K562 (cell line): ENCODE measurements around the gene PRF1. TPM values are rescaled to one million over a fixed set of nuclear protein-coding genes. Genes with fewer than 3 reads are reported as not detected.

ENCODE experiments used
- ATAC-seq: fragments of 200-7000 bp; cut with Tn5 transposase; 3 replicates; pipeline ENCODE4 v1.9.1; 2020; ENCODE audit warnings: moderate library complexity
- BruUV-seq: library from RNA; stranded (reverse); fragments of 400-500 nt; replicated peaks from 2 replicates; lab custom pipeline; 2021; lab: Mats Ljungman, UMichigan
- CTCF ChIA-PET: fragments of 300-600 bp; formaldehyde crosslinking; extraction: SDS; loops from one replicate; lab custom pipeline; 2021; ENCODE audit warnings: low intra/inter-chr PET ratio; lab: Yijun Ruan, JAX
- POLR2A ChIA-PET: fragments of 300-600, 350-650 bp; sonication (Branson Sonifier 250); formaldehyde crosslinking; extraction: SDS; loops from one replicate; lab custom pipeline; 2021; ENCODE audit warnings: antibody characterized with exemption, inconsistent platforms; lab: Yijun Ruan, JAX
- DNase-seq, 4 experiments: peaks; one replicate each; pipeline versions ENCODE4 v3.0.0 to v3.0.0-alpha.2; 2011 to 2018; ENCODE audit warnings: low spot score in 3 of 4, mixed read lengths in 3 of 4; ENCODE audit errors: extremely low read depth in 1 of 4
- FAIRE-seq: peaks from 2 replicates; lab custom pipeline; 2011; peaks lifted over from hg19 to GRCh38; lab: Jason Lieb, UNC
- H2AFZ ChIP-seq: 2 replicates; pipeline ENCODE4 v1.6.0; 2011; ENCODE audit warnings: low read depth, low read length, control low read depth, inconsistent platforms
- H3K27ac ChIP-seq: fragments of 200-600 bp; 3 replicates; pipeline ENCODE4 v1.8.0; 2011; ENCODE audit warnings: low read depth, mild to moderate bottlenecking, control low read depth, inconsistent platforms, low read length, moderate library complexity, mixed read lengths; ENCODE audit errors: extremely low read depth
- H3K27me3 ChIP-seq, 2 experiments: fragments of 300-600 bp in 1 of 2; 2 replicates in 1 of 2; 3 replicates in 1 of 2; pipeline versions ENCODE4 v1.6.0 to v1.8.0; 2011; ENCODE audit warnings: inconsistent platforms in 2 of 2, low read length in 2 of 2, mild to moderate bottlenecking in 1 of 2, mixed read lengths in 1 of 2, moderate library complexity in 1 of 2; ENCODE audit not compliant: control insufficient read depth in 2 of 2, insufficient read depth in 2 of 2
- H3K36me3 ChIP-seq: fragments of 300-600 bp; 3 replicates; pipeline ENCODE4 v1.8.0; 2011; ENCODE audit warnings: mild to moderate bottlenecking, low read length, inconsistent platforms; ENCODE audit not compliant: control insufficient read depth, insufficient read depth
- H3K4me1 ChIP-seq, 2 experiments: fragments of 200-600 bp in 1 of 2; replicated peaks in 1 of 2; 2 replicates in 1 of 2; 3 replicates in 1 of 2; pipeline versions ENCODE4 v1.5.1 to v1.8.0; 2011; ENCODE audit warnings: inconsistent platforms in 2 of 2, low read length in 2 of 2, mild to moderate bottlenecking in 1 of 2, mixed read lengths in 1 of 2, moderate library complexity in 1 of 2; ENCODE audit not compliant: control insufficient read depth in 2 of 2, insufficient read depth in 2 of 2
- H3K4me2 ChIP-seq: 2 replicates; pipeline ENCODE4 v1.6.1; 2011; ENCODE audit warnings: low read length, control low read depth, inconsistent platforms, mixed read lengths; ENCODE audit not compliant: insufficient read depth
- H3K4me3 ChIP-seq: fragments of 200-600 bp; sonication (generic), shearing (Covaris generic); 2 replicates; pipeline ENCODE4 v1.5.1; 2016; ENCODE audit warnings: control low read depth, inconsistent platforms
- H3K79me2 ChIP-seq: fragments of 200-600 bp; 3 replicates; pipeline ENCODE4 v1.8.0; 2011; ENCODE audit warnings: low read length, inconsistent platforms; ENCODE audit not compliant: control insufficient read depth, insufficient read depth
- H3K9ac ChIP-seq, 2 experiments: 2 replicates each; pipeline versions ENCODE4 v1.6.0 to v1.6.1; 2011; ENCODE audit warnings: low read depth in 2 of 2, low read length in 2 of 2, control low read depth in 1 of 2, inconsistent platforms in 1 of 2, mild to moderate bottlenecking in 1 of 2, mixed read lengths in 1 of 2; ENCODE audit not compliant: insufficient read depth in 1 of 2
- H3K9me1 ChIP-seq: one replicate; pipeline ENCODE4 v1.6.0; 2011; ENCODE audit warnings: inconsistent platforms, mild to moderate bottlenecking, low read length, moderate library complexity; ENCODE audit not compliant: control insufficient read depth, insufficient read depth
- H3K9me3 ChIP-seq: replicated peaks from 2 replicates; pipeline ENCODE4 v1.5.1; 2011; ENCODE audit warnings: low read depth, low read length, inconsistent platforms; ENCODE audit not compliant: control insufficient read depth, insufficient read depth
- H4K20me1 ChIP-seq: replicated peaks from 2 replicates; pipeline ENCODE4 v1.6.1; 2011; ENCODE audit warnings: low read length, inconsistent platforms, mixed read lengths; ENCODE audit not compliant: control insufficient read depth, insufficient read depth
- CXXC5 ChIP-seq: fragments of 250-450 bp; sonication (Bioruptor Pico); IDR thresholded peaks from 2 replicates; pipeline ENCODE4 v1.8.0; 2022; ENCODE audit warnings: inconsistent platforms, mild to moderate bottlenecking, moderate library complexity
- DIDO1 ChIP-seq: fragments of 450-650 bp; IDR thresholded peaks from 2 replicates; pipeline ENCODE4 v1.6.1; 2016; ENCODE audit warnings: low read depth, missing biosample characterization, missing genetic modification characterization
- FOSL1 ChIP-seq: fragments of 200-800 bp; sonication (Bioruptor generic); conservative IDR thresholded peaks from 2 replicates; pipeline ENCODE4 v1.6.1; 2016; ENCODE audit warnings: missing genetic modification characterization, missing compliant biosample characterization
- HDAC6 ChIP-seq: IDR thresholded peaks from 2 replicates; pipeline ENCODE4 v1.6.1; 2012; ENCODE audit warnings: low read depth, mild to moderate bottlenecking, control low read depth, inconsistent platforms, low read length, moderate library complexity
- L3MBTL2 ChIP-seq: fragments of 450-650 bp; IDR thresholded peaks from 2 replicates; pipeline ENCODE4 v1.6.1; 2016; ENCODE audit warnings: mild to moderate bottlenecking, moderate library complexity
- MYC ChIP-seq, 2 experiments: fragments of 250-450 bp in 1 of 2; sonication (Bioruptor Pico) in 1 of 2; IDR thresholded peaks; 2 replicates each; pipeline versions ENCODE4 v1.5.1 to v1.6.1; 2012 to 2021; ENCODE audit warnings: low read depth in 2 of 2, borderline replicate concordance in 1 of 2, improper control_type of control experiment in 1 of 2, low read length in 1 of 2, mild to moderate bottlenecking in 1 of 2, moderate library complexity in 1 of 2
- NFIC ChIP-seq: fragments of 450-650 bp; IDR thresholded peaks from 2 replicates; pipeline ENCODE4 v1.6.1; 2017; ENCODE audit warnings: mild to moderate bottlenecking, inconsistent platforms
- SIN3B ChIP-seq: fragments of 450-650 bp; IDR thresholded peaks from 2 replicates; pipeline ENCODE4 v1.6.1; 2017; ENCODE audit warnings: low read depth, mild to moderate bottlenecking, moderate library complexity
- WHSC1 ChIP-seq: IDR thresholded peaks from one replicate; pipeline ENCODE4 v1.6.1; 2012; ENCODE audit warnings: low read length, control low read depth, inconsistent platforms
- YY1 ChIP-seq, 3 experiments: IDR thresholded peaks; 2 replicates each; pipeline ENCODE4 v1.6.1; 2011; ENCODE audit warnings: low read length in 2 of 3, mild to moderate bottlenecking in 2 of 3, moderate library complexity in 2 of 3, borderline replicate concordance in 1 of 3, control low read depth in 1 of 3, low read depth in 1 of 3; ENCODE audit not compliant: insufficient read depth in 3 of 3, insufficient replicate concordance in 2 of 3, control insufficient read depth in 1 of 3, insufficient read length in 1 of 3; ENCODE audit errors: extremely low read depth in 1 of 3
- ZBTB11 ChIP-seq, 3 experiments: fragments of 200-800 bp in 1 of 3; fragments of 250-450 bp in 1 of 3; fragments of 450-650 bp in 1 of 3; sonication (Bioruptor Pico) in 1 of 3; sonication (Bioruptor generic) in 1 of 3; formaldehyde crosslinking in 1 of 3; IDR thresholded peaks; 2 replicates each; pipeline versions ENCODE4 v1.6.1 to v1.8.0; 2016 to 2022; ENCODE audit warnings: mild to moderate bottlenecking in 2 of 3, missing genetic modification characterization in 2 of 3, missing compliant biosample characterization in 1 of 3, moderate library complexity in 1 of 3
- ZBTB34 ChIP-seq: fragments of 250-450 bp; sonication (Bioruptor Pico); IDR thresholded peaks from 2 replicates; pipeline ENCODE4 v1.8.0; 2021; ENCODE audit warnings: mild to moderate bottlenecking, moderate library complexity
- WGBS: fragments of 100-300 bp; shearing (Covaris generic); methylation state at CpG from one replicate; pipeline ENCODE4 v1.1.6; 2016; ENCODE audit warnings: low coverage, mixed read lengths; ENCODE audit not compliant: insufficient coverage; ENCODE audit errors: missing lambda C conversion rate; 5-methylcytosine and 5-hydroxymethylcytosine counted together
- in situ Hi-C: fragments of 300-500 bp; cut with MboI; formaldehyde crosslinking; loops from 4 replicates; pipeline ENCODE4 v1.15.0; 2018; ENCODE audit warnings: inconsistent platforms, mixed read lengths
- intact Hi-C: fragments of 100-400 bp; cut with micrococcal nuclease; formaldehyde crosslinking; loops from 2 replicates; pipeline ENCODE4 v1.14.2; 2022
- polyA plus RNA-seq, 8 experiments: library from polyadenylated mRNA; depleted of rRNA in 4 of 8; stranded (reverse) in 5 of 8; unstranded in 3 of 8; fragments of >200 nt; fragmentation: Nextera tagmentation in 2 of 8; fragmentation: Illumina TruSeq in 1 of 8; extraction: Ambion mirVana in 2 of 8; extraction: Trizol in 1 of 8; gene quantifications; 2 replicates each; pipeline versions ENCODE4 v1.2.1 to v1.2.3, GENCODE V29; 2011 to 2014; ENCODE audit warnings: inconsistent platforms in 1 of 8, missing spikeins in 1 of 8
- total RNA-seq, 7 experiments: library from RNA; depleted of rRNA in 6 of 7; stranded (reverse); fragments of >200 nt in 6 of 7; fragmentation: Illumina TruSeq in 2 of 7; extraction: Trizol in 2 of 7; gene quantifications; 2 replicates each; pipeline versions ENCODE4 v1.2.1 to v1.2.3, GENCODE V29; 2011 to 2021; ENCODE audit warnings: low replicate concordance in 1 of 7

PRF1 gene
- total and polyA plus RNA-seq, 9 of the 15 experiments (the other 6 are each of a cell fraction or from before 2014, with no cell fraction given): 3.8 to 8.6 (median 6.3) TPM

GRCh38 chr10:70618663-70619062 is 16.1 kb upstream of the PRF1 start (continued):
- 0 out of 6 replicates have a peak, but pooled peaks of 1 of the 3 experiments have one; percentile 10 for TF ChIP-seq ZBTB11 (CRISPR knock-in tag; IDR thresholded peaks at IDR 0.05)

GRCh38 chr10:70617798-70618568 is 15.4 kb upstream of the PRF1 start:
- intact Hi-C loops (loop anchor here (2.0 to 5.0 kb wide), 5 partner anchors 41 to 199 kb away; partner anchors contain the start of gene SGPL1), in situ Hi-C loops (no loop called here)
- Histone ChIP-seq H2AFZ (peak overlapping the region; percentile 82), H3K9me3 (peaks cover 12% of the 10 kb centered on the region), H3K27ac (peak overlapping the region; percentile 37; the same call in 2 of the 3 replicates), H4K20me1 (no peaks in the 10 kb centered on the region), H3K4me3 (no peak overlapping the region), H3K9me1 (no peaks in the 10 kb centered on the region), H3K4me1 (peaks cover 7 to 24% of the 10 kb centered on the region in 2 experiments), H3K4me2 (no peak overlapping the region), H3K79me2 (no peaks in the 10 kb centered on the region), H3K36me3 (no peaks in the 10 kb centered on the region), H3K9ac (no peak overlapping the region), H3K27me3 (no peaks in the 10 kb centered on the region)
- ChIA-PET POLR2A (interaction anchor here (0.6 to 1.1 kb wide), 7 partner anchors 20 to 667 kb away, joined by 3 to 4 read pairs (median 3); no protein-coding TSS in a partner anchor), CTCF (interaction anchor here (0.5 kb wide), 1 partner anchor 30 kb away, joined by 3 read pairs; no protein-coding TSS in a partner anchor)
- 30% methylated on average over 7 of the region's 7 CpGs for WGBS
- BruUV-seq: no TSS peak
- ATAC-seq (no peak; the same call in 2 of the 3 replicates), DNase-seq (peak in 1 of 4 experiments; percentile 55), FAIRE-seq (no peak)
- TF ChIP-seq CXXC5 (CRISPR knock-in tag): peak; percentile 37; the same call in 1 of the 2 replicates
- TF ChIP-seq SIN3B: no peak
- TF ChIP-seq MYC (IDR thresholded peaks at IDR 0.05; ENCODE audit: low read depth, low read length): 0 out of 2 replicates have a peak, but pooled peaks have one; percentile 8
- TF ChIP-seq MYC (CRISPR knock-in tag; IDR thresholded peaks at IDR 0.05; ENCODE audit: borderline replicate concordance, low read depth): no peak
- TF ChIP-seq DIDO1 (tag): no peak
- TF ChIP-seq WHSC1: no peak
- no peak for TF ChIP-seq HDAC6
- TF ChIP-seq YY1 (IDR thresholded peaks at IDR 0.05; ENCODE audit: borderline replicate concordance in 1 of 3, control insufficient read depth in 1 of 3, extremely low read depth in 1 of 3, insufficient read depth in 3 of 3, insufficient read length in 1 of 3, insufficient replicate concordance in 2 of 3, low read depth in 1 of 3, low read length in 2 of 3): no peak
- TF ChIP-seq L3MBTL2: 0 out of 2 replicates have a peak, but pooled peaks have one; percentile 13
- 0 out of 2 replicates have a peak, but pooled peaks have one; percentile 42 for TF ChIP-seq ZBTB34 (CRISPR knock-in tag)
- TF ChIP-seq FOSL1: peak; percentile 83
- peak; percentile 77 for TF ChIP-seq NFIC
